GM11168 (cell line): Measurements from ENCODE around the gene LIMA1.
"Not testable (repeated sequence)": the region's sequence is repeated elsewhere in the genome, so short reads cannot be mapped to it uniquely, and the experiment has no call there.

Experiments
- in situ Hi-C: fragments of 300-500 bp; cut with MboI; formaldehyde crosslinking; loops from one replicate; pipeline ENCODE4 v1.12.0; 2022; ENCODE audit warnings: low sequenced_read_pairs; ENCODE audit not compliant: unreplicated experiment

Gene LIMA1

DNA sequence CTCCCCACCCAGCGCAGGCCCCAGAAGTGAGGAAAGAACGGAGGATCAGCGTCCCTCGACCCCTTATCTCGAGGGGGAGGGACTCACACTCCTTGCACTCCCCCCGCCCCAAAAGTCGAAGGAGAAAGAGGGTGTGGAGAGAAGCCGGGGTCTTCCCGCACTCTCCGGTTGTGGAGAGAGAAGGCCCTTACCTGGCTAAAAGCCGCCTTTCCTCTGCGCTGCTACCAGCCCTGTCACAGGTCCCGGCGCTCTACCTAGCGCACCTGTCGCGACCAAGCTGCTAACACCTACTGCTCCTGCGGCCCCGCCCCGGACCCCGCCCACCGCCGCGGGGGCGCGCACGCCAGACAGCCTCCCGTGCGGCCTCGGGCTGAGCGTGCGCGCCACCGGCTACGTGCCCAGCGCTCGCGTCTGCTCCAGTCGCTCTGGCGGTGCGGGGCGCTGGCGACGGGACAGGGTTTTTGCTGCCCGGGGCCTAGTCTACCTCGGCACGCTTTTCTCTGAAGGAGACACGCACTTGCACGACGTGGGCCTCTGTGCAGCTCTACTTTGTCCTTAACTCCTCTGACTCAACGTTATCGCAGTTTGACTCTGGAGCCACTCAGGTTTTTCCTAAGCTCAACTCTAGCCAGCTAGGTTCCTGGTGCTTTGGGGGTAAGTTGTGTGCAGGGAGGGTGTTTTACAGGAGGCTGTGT, at the start of gene LIMA1:
TSS of gene LIMA1 (minus strand) at position 292 of the 695 bp plus-strand sequence. CDS start 34,769 bp downstream, outside the sequence.
- in situ Hi-C loops = no loop called here

DNA sequence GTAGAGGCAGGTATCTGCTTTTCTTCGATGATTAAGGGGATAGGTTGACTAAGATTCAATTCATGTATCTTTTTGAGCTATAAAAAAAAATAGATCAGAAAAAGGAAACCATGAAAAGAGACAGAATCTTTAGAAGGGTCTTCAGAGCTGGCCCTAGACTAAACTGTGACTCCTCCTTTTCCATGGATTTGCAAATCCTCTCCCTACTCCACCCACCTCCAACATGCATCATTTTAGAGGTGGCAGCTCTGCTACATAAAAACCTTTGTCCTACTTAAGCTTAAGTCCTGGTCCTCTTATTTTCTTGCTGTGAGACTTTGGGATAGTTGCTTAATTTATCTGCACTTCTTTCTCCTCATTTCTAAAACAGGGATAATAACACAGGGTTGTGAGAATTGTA, 48.4 kb upstream of the LIMA1 start:
- in situ Hi-C loops = no loop called here

DNA sequence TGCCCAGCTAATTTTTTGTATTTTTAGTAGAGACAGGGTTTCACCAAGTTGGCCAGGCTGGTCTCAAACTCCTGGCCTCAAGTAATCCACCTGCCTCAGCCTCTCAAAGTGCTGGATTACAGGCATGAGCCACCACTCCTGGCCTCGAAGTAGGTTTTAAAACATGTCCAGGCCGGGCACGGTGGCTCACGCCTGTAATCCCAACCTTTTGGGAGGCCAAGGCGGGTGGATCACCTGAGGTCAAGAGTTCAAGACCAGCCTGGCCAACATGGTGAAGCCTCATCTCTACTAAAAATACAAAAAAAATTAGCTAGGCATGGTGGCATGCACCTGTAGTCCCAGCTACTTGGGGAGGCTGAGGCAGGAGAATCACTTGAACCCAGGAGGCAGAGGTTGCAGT, 45.3 kb upstream of the LIMA1 start:
- in situ Hi-C loops = not testable (repeated sequence)

DNA sequence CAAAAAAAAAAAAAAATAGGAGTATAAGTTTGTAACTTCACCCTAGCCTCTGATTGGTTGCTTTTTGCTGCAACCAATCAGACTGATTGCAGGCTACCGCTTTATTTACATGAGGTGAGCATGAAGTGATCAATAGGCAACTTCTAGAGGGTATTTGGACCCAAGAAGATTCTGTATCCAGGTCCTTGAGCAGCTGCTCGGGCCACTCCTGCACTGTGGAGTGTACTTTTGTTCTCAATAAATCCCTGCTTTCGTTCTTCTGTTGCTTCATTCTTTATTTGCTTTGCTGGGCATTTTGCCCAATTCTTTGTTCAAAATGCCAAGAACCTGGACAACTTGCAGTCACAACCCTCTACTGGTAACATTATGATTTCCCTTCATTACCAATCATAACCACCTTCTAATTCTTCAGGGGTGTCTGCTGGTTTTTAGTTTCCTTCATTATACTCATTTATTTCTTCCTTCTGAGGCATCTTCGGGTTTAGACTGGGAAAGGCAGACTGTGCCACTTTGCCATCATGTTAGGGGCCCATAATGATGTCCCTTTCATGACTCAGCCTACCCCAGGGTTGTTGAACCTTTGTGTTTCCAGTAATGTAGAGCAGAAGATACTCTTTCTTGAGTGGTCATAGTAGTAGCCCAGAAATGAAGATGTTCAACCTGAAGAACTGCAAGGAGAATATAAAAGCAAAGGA, 43.4 kb upstream of the LIMA1 start:
- in situ Hi-C loops = no loop called here

DNA sequence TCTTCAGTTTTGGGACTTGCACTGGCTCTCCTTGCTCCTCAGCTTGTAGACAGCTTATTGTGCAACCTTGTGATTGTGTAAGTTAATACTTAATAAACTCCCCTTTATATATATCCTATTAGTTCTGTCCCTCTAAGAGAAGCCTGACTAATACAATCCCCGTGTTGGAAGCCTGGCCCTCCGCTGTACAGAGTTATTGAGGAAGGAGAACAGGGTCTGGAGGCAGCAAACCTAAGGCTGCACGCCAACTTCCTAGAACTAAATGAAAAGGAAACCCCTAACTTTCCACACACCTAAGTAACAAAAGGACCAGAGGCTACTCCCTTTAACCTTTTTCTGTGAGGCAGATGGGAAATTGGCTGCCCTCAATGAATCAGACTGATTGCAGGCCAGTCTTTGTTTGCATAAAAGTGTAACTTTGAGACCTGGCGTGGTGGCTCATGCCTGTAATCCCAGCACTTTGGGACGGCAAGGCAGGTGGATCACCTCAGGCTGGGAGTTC, 42.6 kb upstream of the LIMA1 start:
- in situ Hi-C loops = no loop called here

DNA sequence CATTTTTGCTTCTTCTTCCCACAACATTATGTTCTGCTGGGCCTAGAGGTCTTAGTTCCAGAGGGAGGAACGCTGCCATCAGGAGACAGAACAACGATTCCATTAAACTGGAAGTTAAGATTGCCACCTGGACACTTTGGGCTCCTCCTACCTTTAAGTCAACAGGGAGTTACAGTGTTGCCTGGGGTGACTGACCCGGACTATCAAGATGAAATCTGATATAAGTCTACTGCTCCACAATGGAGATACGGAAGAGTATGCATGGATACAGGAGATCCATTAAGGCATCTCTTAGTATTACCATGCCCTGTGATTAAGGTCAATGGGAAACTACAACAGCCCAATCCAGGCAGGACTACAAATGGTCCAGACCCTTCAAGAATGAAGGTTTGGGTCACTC, 41.5 kb upstream of the LIMA1 start:
- in situ Hi-C loops = loop anchor here (25.0 kb wide), 1 partner anchor 237 kb away; the partner anchor contains the start of gene SMARCD1

DNA sequence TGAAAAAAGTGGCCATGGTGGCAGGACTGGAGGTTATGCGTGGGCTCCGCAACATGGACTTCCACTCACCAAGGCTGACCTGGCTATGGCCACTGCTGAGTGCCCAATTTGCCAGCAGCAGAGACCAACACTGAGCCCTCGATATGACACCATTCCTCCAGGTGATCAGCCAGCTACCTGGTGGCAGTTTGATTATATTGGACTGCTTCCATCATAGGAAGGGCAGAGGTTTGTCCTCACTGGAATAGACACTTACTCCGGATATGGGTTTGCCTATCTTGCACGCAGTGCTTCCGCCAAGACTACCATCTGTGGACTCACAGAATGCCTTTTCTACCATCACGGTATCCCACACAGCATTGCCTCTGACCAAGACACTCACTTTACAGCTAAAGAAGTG, 40.8 kb upstream of the LIMA1 start:
- in situ Hi-C loops = loop anchor here (25.0 kb wide), 1 partner anchor 237 kb away; the partner anchor contains the start of gene SMARCD1

DNA sequence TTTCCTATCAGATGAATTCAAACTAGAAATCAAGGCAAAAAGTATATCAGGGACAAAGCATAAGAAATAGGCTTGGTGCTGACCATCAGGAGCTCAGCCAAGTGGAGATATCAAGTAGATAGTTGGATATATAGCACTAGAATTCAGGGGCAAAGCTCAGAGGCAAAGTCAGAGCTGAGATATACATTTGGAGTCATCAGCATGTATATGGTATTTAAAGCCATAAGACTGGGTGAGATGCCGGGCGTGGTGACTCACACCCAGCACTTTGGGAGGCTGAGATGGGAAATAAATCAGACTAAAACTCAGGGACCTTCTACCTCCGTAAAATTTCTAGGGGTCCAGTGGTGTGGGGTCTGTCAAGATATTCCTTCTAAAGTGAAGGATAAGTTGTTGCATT, 38.9 kb upstream of the LIMA1 start:
- in situ Hi-C loops = loop anchor here (25.0 kb wide), 1 partner anchor 235 kb away; the partner anchor contains the start of gene SMARCD1

DNA sequence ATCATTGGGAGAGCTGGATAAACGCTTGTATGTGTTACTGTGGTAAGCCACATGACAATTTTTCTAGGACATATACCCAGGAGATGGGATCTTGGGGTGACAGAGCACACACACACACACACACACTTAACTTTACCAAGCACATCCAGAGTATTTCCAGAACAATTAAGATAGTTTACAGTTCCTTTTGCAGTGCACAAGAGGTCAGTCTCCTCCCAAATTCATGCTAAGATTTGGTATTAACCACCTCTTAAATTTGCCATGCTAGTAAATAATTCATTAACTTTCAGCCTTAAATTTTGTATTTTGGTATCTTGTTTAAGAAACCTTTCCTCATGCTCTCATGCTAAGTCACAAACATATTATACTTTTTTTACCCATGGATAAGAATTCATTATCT, 33.9 kb upstream of the LIMA1 start:
- in situ Hi-C loops = loop anchor here (25.0 kb wide), 1 partner anchor 230 kb away; the partner anchor contains the start of gene SMARCD1

DNA sequence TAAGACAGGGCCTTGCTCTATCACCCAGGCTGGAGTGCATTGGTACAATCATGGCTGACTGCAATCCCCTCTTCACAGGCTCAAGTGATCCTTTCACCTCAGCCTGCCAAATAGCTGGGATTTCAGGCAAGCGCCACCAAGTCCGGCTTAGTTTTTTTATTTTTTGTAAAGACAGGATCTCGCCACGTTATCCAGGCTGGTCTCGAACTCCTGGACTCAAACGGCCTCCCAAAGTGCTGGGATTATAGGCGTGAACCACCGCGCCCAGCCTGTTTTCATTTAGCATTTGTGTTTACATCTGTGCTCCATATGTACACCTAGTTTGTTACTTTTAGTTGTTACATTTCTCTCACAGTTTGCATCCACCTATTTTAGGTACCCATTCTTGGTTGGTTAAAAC, 32.5 kb upstream of the LIMA1 start:
- in situ Hi-C loops = loop anchor here (25.0 kb wide), 1 partner anchor 229 kb away; the partner anchor contains the start of gene SMARCD1

DNA sequence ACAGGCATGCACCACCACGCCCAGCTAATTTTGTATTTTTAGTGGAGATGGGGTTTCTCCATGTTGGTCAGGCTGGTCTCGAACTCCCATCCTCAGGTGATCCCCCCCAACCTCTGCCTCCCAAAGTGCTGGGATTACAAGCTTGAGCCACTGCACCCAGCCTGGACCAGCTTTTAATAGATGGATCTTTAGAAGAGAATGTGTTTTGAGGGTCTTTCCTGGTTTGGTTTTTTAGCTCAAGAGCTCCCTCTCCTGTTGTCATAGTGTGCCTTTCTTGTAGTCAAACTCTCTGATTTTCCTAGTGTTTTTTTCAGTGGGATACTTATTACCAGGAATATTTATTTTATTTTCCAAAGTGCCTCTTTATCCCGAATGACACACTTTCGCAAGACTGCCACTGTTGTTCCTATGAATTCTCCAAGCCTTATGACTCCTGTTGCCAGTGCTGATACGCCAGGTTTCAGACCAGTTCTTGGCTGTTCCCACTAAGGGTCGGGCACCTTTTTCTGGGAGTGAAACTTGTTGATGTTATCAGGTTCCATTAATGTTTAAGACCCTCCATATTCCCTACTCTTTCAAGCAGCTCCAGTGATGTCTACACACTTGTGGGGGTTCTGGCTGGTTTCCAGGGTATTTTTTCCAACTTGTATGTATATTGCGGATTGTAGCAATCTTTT, 31.5 kb upstream of the LIMA1 start:
- in situ Hi-C loops = loop anchor here (25.0 kb wide), 1 partner anchor 227 kb away; the partner anchor contains the start of gene SMARCD1

DNA sequence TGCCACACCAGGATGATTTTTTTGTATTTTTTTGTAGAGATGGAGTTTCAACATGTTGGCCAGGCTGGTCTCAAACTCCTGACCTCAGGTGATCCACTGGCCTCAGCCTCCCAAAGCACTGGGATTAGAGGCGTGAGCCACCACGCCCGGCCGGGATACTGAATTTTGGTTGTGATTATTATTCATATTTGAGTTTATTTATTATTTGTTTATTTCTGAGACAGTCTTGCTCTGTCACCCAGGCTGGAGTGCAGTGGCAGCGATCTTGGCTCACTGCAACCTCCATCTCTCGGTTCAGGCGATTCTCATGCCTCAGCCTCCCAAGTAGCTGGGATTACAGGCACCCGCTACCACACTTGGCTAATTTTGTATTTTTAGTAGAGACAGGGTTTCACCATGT, 30.7 kb upstream of the LIMA1 start:
- in situ Hi-C loops = loop anchor here (25.0 kb wide), 1 partner anchor 227 kb away; the partner anchor contains the start of gene SMARCD1

DNA sequence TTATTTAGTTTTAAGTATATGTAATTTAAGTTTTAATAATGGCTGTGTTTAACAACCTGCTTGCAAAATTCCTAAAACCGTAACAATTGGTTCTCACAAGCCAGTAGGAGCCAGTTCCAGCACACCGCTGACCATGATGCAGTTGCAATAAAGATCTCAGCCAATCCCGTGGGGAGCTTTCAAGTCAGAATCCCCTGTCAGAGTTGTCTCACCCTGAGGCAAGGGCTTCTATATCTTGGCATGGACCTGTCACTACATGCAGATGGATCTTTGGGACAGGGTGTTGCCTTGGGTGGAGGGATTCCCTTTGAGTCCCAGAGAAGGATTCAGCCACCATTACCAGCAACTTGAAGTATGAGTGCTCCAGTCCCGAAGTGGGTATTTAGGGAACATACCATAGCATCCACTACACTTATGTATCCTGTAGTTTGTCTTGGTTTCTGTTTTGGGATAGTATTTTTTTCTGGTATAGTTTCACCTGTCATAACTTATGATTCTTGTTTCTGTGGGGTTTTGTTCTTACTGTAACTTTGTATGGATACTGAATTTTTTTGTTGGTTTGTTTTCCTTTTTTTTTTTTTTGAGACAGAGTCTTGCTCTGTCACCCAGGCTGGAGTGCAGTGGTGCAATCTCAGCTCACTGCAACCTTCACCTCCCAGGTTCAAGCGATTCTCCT, 30.1 kb upstream of the LIMA1 start:
- in situ Hi-C loops = loop anchor here (25.0 kb wide), 1 partner anchor 226 kb away; the partner anchor contains the start of gene SMARCD1

DNA sequence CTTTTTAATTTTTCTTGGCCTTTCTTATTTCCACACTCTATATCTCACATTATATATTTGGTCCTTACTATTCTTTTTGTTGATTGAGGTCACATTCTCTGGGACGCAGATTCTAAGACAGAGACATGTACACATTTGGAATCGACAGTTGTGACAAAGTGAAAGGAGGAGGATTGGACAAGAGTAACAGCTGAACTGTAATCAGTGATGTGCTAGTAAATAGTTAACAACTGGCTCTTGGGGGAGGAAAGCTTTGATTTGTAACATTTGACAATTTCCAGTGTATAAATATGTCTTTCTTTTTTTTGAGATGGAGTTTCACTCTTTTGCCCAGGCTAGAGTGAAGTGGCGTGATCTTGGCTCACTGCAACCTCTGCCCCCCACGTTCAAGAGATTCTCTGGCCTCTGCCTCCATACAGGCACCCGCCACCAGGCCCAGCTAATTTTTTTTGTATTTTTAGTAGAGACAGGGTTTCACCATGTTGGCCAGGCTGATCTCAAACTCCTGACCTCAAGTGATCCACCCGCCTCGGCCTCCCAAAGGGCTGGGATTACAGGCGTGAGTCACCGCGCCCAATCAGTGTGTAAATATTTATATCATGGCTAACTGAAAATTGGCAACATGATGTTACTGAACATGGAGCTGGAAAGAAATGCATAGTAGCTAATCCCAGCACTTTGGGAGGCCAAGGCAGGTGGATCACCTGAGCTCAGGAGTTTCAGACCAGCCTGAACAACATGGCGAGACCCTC, 28.7 kb upstream of the LIMA1 start:
- in situ Hi-C loops = loop anchor here (25.0 kb wide), 1 partner anchor 225 kb away; the partner anchor contains the start of gene SMARCD1

DNA sequence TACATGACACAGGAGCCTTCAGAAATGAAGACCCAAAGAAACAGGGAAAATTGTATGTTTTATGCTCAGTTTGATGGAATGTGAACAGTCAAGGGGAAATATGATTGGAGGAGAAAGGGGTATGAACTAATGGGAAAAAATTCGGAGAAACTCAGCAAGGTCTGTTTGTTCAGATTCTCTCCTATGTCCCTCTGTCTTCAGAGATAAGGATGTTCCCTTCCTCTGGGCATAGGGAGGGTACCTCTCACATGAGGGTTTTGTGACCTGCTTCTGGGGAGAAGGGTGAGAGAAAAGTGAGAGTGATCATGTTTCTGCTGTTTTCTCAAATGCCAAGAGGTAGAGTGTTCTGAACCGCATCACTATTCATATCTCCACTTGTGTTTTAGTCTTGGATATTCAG, 26.6 kb upstream of the LIMA1 start:
- in situ Hi-C loops = loop anchor here (25.0 kb wide), 1 partner anchor 223 kb away; the partner anchor contains the start of gene SMARCD1

DNA sequence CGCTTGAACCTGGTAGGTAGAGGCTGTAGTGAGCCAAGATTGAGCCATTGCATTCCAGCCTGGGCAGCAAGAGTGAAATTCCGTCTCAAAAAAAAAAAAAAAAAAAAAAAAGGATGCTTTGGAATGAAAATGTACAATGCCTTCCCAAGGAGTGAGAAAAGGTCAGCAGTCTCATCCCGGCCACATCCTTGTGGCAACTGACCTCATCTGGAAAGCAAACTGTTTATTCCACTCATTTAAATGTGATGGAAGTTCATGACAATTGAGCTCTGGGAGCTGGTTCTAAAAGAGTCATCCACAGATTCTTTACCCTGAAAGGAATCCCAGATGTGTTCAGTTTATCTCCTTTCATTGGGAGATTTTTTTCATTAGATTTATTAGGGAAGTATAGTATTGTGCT, 19.4 kb upstream of the LIMA1 start:
- in situ Hi-C loops = loop anchor here (25.0 kb wide), 1 partner anchor 215 kb away; the partner anchor contains the start of gene SMARCD1

DNA sequence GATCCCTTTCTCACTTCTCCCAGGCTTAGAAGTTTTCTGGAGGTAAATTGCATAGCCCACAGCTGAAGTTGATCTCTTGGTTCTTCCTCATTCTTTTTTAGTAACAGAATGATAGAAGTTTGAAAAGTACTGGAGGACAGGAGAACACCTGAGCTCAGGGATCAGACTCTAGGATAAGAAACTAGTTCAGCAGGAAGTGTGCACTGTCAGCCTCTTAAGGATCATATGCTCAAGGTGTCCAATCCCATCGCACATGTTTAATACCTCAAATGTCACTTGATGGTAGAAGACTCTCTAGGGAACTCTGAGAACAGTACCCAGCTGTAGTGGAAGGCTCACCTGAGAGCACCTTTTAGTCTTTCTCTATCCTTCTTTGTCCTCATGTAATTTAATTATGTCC, 14.7 kb upstream of the LIMA1 start:
- in situ Hi-C loops = no loop called here

DNA sequence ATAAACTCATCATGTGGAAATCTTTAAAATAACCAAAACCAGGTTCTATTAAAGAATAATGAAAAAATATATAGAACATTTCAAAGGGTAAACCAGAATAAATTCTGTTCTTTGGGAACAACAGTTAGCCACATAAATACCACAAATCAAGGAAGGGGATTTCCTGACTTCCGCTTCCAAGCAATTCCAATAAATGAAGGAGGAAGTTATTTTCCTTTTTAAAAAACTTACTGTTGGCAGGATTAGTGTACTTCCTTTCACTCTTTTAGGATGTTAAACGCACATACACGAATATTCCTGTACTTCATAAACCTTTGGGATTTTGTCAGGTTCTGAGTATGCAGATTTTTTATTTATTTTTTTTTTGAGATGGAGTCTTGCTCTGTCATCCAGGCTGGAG, 13.7 kb upstream of the LIMA1 start:
- in situ Hi-C loops = no loop called here

DNA sequence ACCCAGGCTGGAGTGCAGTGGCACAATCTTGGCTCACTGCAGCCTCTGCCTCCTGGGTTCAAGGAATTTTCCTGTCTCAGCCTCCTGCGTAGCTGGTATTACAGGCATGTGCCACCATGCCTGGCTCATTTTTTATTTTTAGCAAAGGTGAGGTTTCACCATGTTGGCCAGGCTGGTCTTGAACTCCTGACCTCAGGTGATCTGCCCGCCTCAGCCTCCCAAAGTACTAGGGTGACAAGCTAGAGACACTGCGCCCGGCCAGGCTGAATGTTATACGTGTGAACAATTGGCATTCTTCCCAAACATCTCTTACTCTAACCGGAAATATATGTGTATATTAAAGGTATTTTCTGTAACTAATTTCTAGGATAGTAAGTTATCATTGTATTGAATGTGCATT, 13.2 kb upstream of the LIMA1 start:
- in situ Hi-C loops = no loop called here
